NCI-H2107 treated with DMSO at 0.1 percent for 48 hours (cell line): Measurements from ENCODE around the gene TRAIP.
"Not testable (repeated sequence)": the region's sequence is repeated elsewhere in the genome, so short reads cannot be mapped to it uniquely, and the experiment has no call there.

Experiments
- DNase-seq: peaks from one replicate; lab custom pipeline; 2025; ENCODE audit not compliant: unreplicated experiment; lab: John Stamatoyannopoulos, UW

Gene TRAIP

DNA sequence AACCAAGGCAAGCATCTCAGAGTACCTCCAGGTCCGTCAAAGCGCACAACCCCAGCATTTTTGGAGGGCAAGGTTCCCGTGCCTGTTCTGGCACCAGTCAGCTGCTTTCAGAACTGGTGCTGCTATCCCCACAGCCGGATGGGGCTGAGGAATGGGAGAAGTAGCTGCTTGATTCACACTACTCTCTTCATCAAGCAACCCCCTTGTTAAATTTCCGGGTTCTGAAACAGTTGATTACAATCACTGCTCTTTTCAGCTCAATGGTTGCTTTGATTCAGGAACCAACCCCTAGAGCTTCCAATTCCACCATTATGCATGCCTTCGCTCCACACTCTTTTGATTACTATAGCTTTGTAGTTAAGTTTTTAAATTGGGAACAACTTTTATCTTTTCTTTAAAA is 30.3 kb downstream of the TRAIP start:
- DNase-seq = no peak

- DNase-seq = not testable (repeated sequence)
Observed at GRCh38 chr3:49823131-49823530, 33.2 kb downstream of the TRAIP start.

GRCh38 chr3:49813497-49814174 is 42.7 kb downstream of the TRAIP start, which contains the start of gene UBA7:
UBA7 (minus strand) TSS chr3:49813953; CDS start chr3:49813787, 166 bp downstream.
- DNase-seq = no peak

GRCh38 chr3:49812916-49813496 is 43.4 kb downstream of the TRAIP start:
- DNase-seq = no peak

DNA sequence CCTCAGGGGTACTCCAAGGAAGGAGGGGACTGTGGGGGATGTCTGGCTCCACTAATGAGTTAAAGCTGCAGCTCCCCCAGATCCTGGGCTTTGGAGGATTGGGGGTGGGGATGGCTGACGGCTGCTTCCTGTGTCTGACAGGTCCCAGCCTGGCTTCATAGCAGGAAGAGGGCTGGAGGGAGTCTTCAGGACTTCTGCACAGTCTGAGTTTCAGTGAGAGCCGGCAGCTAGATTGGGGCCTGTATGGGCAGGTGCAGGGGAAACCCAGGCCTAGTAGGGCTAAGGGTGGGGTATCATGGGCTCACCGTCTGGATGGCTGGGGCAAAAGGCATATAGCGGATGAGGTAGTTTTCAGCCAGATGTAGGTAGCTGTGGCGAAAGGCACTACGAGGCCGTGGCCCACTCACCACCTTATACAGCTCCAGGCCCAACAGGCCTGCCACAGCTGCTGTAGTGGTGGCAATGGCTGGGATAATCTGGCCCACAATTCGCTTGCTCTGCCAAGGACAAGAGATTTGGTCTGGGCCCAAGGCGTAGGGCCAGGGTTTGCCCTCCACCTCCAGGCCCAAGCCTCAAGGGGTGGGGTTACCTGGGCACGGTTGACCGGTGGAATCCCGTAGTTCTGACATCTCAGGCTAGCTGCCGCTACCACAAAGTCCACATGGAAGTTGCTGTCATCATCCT is 48.8 kb downstream of the TRAIP start:
- DNase-seq = no peak

DNA sequence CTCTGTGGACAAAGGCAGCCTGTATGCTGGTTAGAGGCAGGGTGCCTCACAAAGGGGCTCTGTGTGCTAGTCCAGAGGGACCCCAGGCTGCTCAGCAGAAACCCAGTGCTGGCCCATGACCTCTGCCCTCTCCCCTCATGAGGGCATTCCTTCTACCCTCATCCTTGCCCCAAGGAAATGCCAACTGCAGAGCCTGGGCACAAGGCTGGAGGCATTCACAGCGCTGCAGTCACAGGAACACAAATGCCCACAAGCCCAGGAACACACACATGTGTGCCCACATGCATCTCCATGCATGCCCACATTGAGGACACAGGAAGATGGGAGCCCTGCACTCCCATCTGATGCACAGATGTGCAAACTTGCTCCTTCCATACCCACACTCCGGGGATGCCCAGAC is 49.5 kb downstream of the TRAIP start:
- DNase-seq = no peak

DNA sequence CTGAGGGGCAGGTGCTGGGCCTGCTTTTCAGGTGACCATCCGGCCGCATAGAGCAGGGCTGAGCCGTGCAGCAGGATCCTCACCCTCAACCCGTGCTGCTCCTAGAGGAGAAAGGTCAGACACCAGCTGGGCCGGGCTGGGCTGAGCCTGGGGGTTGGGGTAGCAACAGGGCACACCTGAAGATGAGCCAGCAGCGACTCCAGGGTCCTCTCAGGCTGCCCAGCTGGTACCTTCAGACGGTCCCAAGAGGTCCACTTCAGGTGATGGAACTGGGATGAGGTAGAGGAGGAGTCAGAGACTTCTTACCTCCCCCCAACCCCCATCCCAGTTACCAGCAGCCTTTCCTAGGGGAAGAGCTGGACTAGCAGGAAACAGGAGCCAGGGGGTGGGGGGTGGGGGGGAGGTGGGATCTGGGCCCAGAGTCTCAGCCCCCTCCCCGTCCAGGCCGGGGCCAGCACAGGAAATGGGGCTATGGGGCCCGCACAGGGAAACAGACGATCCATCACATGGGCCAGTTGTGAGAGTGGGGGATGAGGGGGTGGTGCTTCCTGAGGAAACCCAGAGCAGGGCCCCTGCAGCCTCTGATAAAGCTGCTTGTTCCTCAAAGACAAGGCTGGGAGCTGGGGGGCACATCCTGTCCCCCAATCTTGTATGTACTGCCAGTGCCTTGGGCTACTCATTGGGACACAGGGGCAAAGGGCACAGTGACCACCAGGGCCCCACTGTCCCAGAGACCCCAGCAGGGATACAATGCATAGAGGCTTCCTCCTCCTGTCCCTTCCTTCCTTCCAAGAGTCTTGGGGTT is 50.3 kb downstream of the TRAIP start:
- DNase-seq = no peak

- DNase-seq = no peak
Observed at GRCh38 chr3:49805367-49805782, 51.0 kb downstream of the TRAIP start.

DNA sequence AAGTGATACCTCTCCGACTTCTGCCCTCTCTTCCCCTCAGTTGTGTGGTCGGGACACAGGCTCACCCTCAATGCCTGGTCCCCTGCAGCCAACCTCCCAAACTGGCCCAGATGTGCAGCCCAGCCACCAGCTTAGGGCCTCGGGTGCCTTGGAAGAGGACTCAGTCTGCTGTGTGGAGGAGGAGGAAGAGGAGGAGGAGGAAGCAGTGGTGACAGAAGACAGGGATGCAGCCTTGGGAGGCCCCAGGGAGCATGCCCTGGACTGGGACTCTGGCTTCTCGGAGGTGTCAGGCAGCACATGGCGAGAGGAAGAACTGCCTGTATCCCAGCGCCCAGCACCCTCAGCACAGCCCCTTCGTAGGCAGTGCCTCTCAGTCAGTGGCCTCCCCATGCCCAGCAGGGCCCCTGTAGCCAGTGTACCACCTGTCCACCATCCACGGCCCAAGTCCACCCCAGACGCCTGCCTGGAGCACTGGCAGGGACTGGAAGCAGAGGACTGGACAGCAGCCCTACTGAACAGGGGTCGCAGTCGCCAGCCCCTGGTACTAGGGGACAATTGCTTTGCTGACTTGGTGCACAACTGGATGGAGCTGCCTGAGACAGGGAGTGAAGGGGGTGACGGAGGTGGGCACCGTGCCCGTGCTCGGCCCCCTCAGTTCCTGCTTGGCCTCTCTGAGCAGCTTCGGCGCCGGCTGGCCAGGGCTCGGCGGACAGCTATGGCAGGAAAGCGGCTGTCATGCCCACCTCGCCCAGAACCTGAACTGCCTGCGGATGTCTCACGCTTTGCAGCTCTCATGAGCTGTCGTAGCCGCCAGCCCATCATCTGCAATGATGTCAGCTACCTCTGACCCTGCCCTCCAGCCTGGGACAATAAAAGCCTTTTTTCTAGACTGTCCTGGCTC is 52.0 kb downstream of the TRAIP start:
- no peak for DNase-seq

GRCh38 chr3:49803465-49804140 is 52.8 kb downstream of the TRAIP start:
- no peak for DNase-seq

DNA sequence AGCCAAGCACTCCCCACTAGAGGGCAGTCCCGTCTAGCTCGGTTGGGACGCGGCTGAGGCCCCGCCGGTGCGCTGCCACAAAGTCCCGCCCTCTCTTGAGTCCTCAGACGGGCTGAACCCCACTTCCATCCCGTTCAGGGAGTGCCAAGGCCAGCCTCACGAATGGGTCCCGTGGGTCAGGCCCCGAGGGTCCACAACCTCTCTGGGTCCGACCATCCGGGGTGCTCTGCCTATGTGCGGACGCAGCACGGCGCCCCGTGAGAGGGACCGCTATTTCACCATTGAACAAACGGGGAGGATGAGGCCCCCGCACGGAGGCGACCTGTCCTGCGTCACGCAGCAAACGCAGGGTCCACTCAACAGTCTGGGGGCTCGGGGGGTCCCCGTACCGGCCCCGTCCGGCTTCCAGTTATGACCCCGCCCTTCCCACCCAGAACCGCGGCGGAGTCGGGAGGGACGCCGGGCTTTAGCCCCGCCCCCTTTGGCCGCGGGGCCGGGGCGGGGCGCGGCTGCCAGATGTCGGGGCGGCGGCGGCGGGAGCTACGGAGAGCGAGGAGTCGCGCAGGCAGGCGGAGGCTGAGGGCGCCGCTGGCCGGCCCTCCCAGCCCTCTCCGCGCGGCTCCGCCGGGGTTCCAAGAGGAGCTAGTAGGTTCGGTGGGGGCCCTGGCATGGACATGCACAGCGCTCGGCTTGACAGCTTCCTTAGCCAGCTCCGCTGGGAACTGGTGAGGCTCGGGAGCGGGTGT is 53.5 kb downstream of the TRAIP start, which contains the start of gene INKA1:
Gene INKA1, plus strand, starts transcription at position 543 of the 746 bp plus-strand sequence. Its CDS starts 132 bp downstream, at position 675.
- DNase-seq = peak; percentile 9

GRCh38 chr3:49801160-49801559 is 55.2 kb downstream of the TRAIP start:
- no peak for DNase-seq

GRCh38 chr3:49799761-49800160 is 56.6 kb downstream of the TRAIP start, which contains the start of gene CDHR4:
CDHR4 (minus strand) TSS chr3:49799873; CDS start chr3:49799812, 61 bp downstream.
- DNase-seq = no peak

DNA sequence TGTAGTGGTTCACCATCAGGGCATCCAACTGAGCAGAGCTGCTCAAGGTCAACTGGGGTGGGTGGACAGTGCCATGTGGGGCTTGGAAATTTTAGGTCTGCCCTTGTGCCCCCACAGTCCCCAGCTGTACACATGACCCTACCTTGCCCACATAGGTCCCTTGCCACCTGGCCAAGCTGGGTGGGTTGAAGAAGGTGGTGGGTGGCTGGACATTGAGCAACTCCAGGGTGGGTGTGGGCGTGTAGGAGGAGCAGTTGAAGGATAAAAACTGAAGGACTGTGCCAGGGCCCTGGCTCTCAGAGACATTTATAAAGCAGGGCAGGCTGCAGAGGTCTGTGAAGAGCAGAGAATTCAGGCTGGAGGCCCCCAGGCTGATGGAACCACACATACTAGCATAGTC is 57.3 kb downstream of the TRAIP start:
- DNase-seq = no peak

DNA sequence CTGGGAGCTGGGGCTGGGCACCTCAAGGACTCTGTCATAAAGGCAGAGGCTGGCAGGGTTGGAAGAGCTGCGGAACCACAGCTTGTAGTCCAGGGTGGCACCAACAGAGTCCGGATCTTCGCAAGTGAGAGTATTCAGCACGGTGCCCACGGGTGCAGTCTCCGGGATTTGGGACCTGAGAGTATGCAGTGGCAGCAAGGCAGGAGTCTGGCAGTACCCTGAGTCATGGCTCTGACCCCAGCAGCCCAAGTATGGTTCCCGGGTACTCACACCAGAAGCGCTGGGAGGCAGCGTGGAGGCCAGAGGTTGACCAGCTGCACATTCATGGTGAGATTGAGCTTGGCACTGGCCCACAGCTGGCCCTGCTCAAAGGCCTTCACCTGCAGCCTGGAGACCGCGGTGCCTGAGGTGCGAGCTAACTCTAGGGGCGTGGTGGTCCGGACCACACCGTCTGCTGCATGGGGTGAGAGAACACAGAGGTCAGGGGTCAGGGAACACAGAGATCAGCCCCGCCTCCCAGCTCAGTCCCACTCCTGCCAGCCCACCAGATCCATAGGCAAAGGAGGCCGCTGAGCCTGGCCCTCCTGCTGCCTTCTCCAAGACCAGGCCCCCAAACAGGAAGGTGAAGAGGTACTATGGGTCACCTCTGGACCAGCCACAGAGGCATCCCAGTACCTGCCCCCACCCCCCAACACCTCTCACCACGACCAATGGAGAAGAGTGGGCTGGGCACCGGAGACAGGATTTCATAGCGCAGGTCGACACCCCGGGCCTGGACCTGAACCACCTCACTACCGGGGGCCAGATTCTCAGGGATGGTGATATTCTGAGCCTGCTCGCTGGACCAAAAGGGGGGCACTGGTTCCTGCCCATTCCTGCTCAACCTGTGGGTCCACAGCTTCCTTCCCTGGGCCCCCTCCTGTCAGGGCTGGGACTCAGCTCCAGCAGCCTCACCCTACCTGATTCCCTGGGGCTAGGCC is 61.1 kb downstream of the TRAIP start:
- no peak for DNase-seq

- no peak for DNase-seq
Observed at GRCh38 chr3:49794431-49794830, 61.9 kb downstream of the TRAIP start.

DNA sequence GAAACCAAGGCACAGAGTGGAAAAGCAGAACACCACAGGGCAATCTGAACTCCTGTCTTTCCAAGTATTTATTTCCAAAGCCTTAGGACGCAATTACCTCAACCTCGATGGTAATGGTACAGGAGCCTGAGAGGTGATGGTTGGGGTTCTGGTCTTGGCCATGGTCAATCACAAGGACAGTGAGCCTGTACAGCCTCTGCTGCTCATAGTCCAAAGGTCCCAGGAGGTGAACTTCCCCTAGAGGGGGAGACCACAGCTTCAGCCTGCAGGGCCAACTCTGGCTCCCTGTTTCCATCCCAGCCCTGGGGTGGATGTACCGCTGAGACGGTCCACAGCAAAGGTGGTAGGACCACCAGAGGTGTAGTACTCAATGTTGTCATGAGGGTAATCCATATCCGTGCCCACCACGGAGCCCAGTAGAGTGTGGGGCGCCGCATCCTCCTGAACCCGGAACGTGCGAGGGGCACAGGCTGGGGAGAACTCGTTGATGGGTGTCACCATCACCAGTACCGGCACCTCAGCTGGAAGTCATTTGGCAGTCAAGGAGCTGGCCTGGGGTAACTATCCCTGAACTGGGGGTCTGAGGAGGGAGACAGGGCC is 62.8 kb downstream of the TRAIP start:
- no peak for DNase-seq
